GM18511 (cell line): ENCODE measurements around the gene CFC1.
"Not testable (repeated sequence)": the region's sequence is repeated elsewhere in the genome, so short reads cannot be mapped to it uniquely, and the experiment has no call there.

ENCODE experiments used
- ATAC-seq: cut with Tn5 transposase; IDR thresholded peaks from one replicate; pipeline ENCODE4 v1.9.1; 2021; ENCODE audit warnings: mild to moderate bottlenecking, moderate library complexity; ENCODE audit not compliant: unreplicated experiment

The CFC1 gene

DNA sequence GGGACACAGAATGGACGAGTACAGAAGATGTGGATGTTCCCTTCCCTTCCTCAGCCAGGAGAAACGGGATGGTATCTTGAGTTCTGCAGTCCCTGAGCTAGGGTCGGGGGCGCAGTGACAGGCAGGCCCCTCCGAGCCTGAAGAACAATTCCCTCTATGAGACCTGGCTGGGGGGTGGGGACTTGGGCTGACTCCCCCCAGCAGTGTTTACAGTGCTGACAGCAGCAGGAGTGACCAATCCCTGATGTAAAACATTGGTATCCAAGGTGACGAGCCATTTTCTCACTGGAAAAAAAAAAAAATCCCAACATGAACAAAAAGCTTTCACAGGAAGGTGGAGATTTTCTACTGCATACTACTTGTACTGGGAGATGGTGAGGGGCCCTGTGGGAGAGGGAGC, at the start of gene CFC1:
TSS of gene CFC1 (minus strand) at position 183 of the 400 bp plus-strand sequence. CDS start 288 bp downstream, outside the sequence.
- ATAC-seq, result not testable (repeated sequence)

DNA sequence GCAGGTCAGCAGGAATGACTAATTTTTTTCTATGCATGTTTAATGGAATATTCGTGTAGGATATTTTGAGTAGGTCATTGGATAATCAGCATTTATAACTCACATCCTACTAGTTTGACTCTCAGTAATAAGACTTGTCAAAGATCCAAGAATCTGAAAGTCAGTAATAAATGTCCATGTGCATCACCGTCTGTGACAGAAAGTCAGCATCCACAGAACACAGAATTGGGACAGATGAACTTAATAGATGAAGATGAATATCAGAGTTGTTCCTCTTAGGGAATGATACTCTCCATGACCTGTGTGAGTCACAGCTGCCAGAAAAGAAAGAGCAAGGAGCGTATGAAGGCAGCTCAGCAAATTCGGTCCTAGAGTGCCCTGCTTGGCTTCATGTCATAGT, 42.3 kb upstream of the CFC1 start:
- ATAC-seq, result not testable (repeated sequence)

DNA sequence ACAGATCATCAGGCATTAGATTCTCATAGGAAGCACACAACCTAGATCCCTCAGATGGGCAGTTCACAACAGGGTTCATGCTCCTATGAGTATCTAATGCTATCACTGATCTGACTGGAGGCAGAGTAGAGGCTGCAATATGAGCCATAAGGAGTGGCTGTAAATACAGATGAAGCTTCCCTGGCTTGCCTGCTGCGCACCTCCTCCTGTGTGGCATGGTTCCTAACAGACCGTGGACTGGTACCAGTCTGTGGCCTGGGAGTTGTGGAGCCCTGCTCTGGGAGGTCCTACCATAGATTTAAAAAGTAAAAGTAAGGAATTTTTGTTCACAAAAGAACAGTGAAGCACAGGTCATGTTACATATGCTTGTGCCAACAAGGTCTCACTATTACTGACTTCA, 39.6 kb upstream of the CFC1 start:
- not testable (repeated sequence) for ATAC-seq

DNA sequence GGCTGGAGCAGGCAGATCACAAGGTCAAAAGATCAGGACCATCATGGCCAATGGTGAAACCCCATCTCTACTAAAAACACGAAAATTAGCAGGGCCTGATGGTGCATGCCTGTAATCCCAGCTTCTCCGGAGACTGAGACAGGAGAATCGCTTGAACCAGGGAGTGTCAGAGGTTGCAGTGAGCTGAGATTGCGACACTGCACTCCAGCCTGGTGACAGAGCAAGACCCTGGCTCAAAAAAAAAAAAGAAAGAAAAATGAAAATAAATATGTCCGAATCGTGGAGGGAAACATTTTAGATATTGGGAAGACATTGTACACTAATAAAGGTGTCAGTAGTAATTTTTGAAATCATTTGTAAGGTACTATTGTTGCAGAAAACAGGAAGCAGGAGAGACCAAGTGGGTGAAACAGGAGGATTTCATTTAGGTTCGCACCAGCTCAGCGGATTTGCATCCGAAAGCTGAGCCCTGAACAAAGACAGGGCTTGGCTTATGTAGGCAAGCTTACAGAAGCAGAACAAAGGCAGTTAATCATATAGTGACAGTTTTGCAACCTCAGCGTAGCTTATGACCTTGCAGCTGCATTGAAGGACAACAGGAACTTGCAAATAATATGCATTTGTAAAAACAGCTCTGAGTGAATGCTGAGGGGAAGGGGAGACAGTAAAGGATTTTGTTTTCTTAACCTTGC, 29.6 kb upstream of the CFC1 start:
- ATAC-seq, result not testable (repeated sequence)

DNA sequence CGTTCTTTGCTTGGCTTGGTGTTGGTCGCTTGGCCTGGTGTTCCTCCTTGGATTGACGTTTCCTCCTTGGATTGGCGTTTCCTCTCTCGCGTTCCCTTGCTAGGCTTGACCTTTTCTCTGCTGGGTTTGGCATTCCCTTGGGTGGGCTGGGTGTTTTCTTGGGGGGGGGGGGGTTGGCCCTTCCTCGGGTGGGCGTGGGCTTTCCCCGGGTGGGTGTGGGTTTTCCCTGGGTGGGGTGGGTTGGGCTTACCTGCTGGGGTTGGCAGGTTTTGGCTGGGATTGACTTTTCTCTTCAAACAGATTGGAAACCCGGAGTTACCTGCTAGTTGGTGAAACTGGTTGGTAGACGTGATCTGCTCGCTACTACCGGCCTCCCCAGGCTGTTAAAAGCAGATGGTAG, 11.8 kb upstream of the CFC1 start, which contains the start of gene POTEJ:
TSS of gene POTEJ (plus strand) at position 301 of the 400 bp plus-strand sequence. CDS start at position 394, 93 bp downstream.
- not testable (repeated sequence) for ATAC-seq

DNA sequence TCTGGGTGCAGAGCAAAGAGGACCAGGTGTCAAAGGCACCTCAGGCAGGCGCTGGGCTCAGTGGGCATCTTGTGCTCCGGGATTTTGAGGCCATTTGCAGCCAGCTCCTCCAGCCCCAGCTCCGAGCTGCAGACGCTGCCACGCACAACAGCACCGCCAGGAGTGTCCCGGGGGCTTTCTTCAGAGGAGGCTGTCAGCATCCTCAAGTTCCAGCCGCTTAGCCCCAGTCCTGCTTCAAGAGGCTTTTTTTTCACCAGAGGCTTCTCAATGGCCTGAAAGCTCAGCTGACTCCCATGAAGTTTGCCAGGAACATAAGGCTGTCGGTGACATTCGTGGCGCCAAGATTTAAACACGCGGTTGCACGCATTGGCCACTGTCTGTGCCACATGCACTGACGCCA, 11.1 kb upstream of the CFC1 start:
- ATAC-seq, result not testable (repeated sequence)

DNA sequence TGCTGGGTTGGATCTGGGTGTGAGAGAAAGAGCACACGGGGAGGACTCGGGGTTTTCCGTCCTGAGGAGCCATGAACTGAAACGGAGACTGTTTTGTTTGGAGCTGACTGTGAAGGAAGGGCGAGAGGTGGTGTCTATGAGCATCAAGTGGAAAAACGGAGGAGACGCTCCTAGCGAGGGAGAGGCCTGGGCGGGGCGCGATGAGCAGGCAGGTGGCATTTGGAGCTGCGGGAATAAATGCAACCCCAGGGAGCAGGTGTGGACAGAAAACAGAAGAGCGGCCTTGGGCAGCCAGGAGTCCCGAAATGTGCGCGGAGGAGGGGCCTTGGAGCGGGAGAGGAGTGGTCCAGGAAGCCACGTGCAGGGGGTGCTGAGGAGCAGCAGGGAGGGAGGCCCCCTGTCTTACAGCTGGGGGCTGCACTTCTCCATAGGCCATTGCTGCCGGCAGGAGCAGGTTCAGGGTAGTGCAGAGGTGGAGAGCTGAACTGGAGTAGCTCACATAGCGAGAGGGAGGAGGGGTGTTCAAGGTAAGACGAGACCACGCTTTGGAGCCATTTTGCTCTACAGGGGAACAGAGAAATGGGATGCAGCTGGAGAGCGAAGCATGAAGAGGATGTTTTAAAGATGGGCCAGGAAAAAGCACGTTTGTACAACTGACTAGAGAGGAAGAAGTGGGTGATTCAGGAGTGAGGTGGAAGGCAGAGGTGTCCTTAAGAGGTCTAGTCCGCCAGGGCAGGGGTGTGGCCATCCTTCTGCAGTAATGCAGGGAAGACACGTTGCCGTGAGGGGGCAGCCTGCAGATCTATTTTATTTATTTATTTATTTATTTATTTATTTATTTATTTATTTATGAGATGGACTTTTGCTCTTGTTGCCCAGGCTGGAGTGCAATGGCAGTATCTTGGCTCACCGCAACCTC, 9.9 kb upstream of the CFC1 start:
- ATAC-seq, result not testable (repeated sequence)

DNA sequence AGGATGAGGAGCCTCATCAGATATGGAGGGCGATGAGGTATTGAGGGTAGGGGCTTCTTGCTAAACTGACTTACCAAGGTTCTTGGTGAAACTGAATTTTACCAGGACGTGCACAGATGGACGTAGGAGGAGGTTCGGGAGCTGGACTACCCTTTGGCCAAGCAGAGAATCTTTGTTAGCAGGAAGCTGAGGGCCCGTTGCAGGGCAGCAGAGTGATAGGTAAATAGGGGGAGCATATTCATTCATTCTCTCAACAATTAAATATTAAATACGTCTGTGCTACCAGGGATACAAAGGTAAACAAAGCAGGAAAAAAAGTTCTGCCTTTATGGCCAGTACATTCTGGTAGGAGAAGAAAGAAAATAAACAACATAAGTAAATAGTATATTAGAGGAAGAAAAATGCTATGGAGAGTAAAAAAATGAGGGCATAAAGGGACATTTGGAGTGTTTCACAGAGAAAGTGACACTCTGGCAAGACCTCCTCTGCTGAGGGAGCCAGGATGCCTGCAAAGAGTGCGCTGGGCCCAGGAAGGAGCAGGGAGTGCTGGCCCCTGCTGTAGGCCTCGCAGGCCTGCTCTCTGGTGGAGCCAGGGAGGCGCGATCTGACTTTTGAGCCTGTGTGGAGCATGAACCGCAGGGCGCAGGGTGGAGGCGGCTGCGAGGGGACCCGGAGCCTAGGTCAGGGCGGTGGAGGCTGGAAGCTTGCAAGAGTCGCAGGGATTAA, 9.1 kb upstream of the CFC1 start:
- ATAC-seq, result not testable (repeated sequence)

DNA sequence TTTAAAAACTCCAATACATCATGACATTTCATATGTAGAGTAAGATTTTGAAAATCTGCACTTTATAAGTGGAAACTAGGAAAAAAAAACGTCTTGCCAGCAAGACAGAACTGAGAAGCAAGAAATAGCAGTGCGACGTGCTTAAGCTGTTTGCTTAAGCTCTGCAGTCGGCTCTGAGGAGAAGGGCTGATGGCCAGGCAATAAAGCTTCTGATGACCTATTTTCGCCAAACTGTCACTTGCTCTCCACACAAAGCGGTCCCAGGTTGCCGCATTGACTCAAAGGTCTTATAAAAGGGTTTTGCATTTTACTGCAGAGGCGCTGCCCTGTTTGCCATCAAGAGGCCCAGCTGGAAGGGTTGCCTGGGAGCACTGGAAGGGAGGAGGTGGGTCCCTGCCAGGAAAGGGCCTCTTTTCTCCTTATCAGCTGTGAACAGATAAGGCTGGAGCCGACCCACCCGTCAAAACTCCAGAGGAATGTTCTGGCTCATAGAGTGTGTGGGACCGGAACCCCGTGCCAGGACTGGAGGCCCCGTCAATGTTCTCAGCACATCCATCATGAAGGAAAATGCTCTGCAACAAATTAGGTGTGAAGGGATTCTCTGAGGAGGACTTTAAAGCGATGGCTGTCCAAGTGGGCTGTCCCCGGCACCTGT, 2.4 kb upstream of the CFC1 start:
- ATAC-seq, result not testable (repeated sequence)

DNA sequence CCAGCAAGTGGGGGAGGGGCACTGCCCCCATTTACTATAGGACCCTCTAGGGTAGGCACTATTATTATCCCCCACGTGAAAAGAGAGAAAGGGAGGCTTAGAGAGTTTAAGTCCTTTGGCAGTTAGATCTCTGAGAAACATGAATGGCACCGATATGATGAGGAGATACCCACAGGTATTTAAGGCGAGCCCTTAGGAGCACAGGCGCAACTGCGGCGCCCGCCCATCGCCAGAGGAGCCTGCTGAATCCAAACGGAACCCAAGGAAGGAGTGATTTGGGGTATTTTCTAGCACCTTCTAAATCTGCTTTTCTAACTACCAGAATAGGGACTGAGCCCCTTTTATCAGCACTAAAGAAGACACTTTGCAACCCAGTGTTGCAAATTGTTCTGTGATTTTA, 551 bp upstream of the CFC1 start:
- not testable (repeated sequence) for ATAC-seq

DNA sequence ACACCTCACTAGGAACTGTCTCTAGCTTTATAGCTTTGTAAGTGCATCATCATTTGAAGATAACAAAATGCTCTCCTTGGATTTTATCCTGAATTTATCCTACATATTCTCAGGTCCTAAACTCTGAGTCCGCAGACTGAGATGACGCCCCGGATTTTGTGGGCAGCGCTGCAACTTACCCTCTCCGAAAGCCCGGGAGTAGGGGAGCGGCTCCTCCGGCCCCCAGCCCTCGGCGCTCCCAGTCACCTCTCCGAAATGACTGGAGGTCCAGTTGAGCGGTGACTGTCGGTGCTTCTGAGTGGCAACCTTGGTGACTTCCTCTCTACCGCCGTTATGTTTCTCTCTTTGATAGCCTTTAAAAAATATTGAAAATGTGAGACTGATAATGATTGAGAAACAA, 912 bp downstream of the CFC1 start:
- ATAC-seq, result not testable (repeated sequence)

DNA sequence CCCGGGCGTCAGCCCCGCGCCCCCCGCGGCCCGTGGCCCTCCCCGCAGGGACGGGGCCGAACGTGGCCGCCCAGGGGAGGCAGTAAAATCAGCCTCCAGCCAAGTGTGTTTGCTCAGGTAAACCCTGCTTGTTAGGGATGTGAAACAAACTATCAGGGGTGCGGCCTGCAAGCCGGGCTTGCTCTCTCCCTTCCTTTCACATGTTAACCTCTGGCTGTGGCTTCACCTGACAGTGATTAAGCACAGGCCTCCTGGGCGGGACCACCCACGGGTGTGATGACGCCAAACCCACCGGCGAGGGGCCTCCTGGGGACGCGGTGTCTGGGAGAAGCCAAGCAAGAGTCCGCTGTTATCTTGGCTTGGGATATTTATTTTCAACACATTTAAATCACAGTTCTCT, 1.4 kb downstream of the CFC1 start:
- not testable (repeated sequence) for ATAC-seq

DNA sequence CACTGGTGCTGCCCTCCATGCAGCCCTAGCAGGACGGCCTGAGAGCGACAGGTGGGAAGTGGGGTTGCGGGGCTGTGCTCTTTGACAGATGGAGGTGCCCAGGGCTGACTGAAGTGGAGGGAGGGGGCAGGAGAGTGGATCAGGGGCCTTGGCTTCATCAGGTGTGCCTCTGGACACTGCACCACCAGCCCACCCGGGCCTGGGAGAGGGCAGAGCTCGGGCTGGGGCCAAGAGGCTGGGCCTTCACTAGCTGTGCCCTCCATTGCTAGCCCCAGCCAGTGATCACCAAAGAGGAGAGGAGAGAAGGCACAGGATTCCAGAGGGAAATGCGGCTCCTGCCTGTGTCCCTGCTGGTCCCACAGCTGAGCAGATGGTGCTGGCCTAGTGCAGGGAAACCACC, 2.6 kb downstream of the CFC1 start:
- ATAC-seq, result not testable (repeated sequence)

DNA sequence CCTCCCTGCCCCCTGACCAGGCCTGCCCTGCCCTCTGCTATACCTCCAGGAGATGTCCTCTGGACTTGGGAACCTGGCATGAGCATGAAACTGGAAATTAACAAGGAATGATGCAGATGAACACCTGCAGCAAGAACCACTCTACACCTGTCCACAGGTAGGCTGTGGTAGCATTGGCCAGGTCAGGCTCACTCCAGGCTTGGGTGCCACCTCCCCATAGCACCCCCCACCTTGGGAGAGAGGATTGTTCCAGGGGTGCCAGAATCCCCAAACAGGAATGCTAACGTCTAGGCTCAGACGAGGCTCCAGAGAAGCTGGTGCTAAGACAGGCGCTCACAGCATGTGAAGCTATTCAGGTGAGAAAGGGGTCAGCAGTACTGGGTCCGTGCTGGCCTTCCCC, 5.4 kb downstream of the CFC1 start:
- ATAC-seq, result not testable (repeated sequence)

DNA sequence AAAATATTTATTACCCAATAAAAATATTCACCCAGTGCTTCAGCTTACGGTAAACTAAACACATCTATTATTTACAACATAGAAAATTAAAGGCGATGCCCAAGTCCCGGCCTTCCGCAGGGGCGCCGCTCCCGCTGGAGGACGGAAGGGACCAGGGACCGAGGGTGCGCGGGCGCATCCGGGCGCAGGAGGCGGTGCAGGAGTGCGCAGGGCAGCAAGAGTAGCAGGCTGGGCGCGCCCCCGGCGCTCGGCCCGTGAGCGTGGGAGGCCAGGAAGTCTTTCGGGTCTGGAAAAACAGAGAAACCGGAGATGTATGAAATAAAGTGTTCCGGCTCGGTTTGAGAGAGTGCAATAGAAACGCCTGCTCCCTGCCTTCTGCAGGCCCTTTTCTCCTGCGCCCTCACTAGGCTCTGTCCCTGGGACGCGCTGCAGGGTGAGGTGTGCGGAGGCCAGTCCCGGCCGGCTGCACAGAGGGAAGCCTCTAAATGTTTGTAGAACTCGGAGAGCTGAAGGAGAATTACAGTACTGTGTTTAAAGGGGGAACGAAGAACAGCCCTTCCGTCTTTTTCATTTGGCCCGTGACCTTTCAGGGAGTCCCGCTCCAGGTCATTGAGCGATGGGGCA, 6.5 kb downstream of the CFC1 start:
- not testable (repeated sequence) for ATAC-seq

DNA sequence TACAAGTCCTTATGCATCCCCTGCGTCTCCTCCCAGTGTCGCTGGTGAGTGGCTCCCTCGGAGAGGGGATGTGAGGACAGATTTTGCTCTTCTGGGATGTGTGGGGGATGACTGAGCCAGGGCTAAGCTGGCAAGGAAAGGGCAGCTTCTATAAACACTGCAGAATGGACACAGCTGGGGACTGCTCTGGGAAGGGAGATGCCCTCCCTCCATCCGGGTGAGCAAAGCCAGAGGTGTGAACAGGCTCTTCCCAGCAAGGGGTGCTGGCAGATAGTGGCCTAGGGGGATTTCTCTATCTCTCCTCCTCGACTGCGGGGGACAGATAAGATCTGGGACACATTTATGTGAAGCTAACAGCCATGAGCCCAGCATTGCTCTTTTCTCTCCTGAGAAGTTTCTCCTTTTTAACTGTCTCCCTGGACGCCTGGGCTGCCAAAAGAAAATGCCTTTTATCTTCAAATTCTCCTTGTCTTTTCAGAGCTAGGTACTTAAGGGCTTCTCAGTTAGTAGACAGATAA, 8.5 kb downstream of the CFC1 start:
- ATAC-seq, result not testable (repeated sequence)

DNA sequence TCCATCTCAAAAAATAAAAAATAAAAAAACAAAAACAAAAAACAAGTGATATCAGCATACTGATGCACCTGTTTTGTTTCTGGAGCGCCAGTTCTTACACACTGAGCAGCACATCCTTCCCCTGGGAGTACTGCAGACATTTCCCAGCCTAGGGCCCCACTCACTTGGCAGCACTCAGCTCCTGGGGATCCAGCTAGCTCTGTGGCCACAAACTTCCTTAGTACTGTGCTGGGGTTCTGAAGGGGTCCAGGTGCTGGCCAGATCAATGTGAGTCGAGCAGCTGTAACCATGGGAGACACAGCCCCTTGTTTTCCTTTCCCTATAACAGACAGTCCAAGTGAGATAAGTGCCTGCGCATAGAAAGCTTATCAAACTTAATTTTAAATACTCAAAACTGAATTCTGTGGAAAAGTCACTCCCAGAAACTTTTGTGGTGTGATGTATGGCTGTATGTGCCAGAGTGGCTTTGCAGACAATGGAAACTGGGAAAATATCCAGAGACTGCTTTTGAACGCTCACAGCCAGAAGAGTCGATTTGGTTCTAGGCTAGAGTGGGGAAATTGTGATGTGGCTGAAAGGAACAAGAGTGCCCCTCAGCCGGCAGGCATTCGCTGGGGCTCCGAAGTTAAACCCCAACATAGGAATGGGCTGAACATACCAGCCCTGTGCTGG, 9.1 kb downstream of the CFC1 start:
- ATAC-seq, result not testable (repeated sequence)

DNA sequence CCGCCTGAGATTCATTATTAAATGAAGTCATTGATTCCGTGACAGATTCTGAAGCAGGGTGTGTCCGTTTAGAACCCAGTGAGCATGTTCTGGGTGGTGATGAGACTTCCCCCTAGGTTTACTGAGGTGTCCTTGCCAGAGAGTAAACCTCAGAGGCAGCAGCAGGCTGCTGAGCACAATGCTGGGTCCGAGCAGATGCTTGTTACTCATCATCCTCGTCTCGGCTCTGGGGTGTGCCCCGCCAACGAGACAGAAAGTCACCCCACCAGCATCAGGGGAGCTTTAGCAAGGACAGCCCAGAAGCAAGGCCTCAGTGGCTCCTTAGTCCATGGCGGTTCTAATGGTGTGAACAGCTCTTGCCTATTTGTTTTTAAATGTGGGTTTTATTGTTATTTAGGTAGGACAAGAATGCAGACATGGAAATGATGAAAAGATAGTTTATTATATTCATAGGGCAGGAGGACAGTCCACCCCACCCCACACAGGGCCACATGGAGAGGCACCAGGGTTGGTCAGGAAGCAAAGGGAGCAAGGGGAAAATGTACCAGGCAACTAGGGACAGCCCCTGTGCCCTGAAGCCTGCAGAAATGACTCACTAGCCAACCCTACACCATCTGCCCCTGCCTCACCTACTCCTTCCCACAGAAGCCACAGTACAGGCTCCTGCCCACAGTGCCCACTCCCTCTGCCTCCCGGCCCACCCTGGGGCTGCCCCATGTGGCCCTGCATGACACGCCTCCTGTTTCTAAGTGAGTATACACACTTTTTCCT, 10.5 kb downstream of the CFC1 start:
- peak; percentile 78 for ATAC-seq

DNA sequence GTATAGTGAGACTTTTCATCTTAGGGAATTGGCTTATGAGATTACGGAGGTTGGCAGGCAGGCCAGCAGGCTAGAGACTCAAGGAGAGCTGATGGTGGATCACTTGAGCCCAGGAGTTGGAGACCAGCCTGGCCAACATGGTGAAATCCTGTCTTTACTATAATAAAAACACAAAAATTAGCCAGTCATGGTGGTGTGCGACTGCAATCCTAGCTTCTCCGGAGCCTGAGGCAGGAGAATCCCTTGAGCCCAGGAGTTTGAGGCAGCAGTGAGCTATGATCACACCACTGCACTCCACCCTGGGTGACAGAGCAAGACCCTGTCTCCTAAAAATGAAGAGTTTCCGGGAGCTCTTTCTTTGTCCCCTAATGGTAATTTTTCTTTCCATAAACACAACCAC, 14.6 kb downstream of the CFC1 start:
- not testable (repeated sequence) for ATAC-seq
